ELR (cell line): ENCODE measurements around the gene DIPK1A.
A peak's percentile ranks its signal among the peaks of the same experiment; 100 is the strongest.

Source experiments
- DNase-seq: peaks from one replicate; pipeline ENCODE4 v3.0.0-alpha.2; 2015; ENCODE audit warnings: low read depth

The DIPK1A gene

GRCh38 chr1:92842082-92843045, 118.9 kb downstream of the DIPK1A start:
- DNase-seq = no peak

DNA sequence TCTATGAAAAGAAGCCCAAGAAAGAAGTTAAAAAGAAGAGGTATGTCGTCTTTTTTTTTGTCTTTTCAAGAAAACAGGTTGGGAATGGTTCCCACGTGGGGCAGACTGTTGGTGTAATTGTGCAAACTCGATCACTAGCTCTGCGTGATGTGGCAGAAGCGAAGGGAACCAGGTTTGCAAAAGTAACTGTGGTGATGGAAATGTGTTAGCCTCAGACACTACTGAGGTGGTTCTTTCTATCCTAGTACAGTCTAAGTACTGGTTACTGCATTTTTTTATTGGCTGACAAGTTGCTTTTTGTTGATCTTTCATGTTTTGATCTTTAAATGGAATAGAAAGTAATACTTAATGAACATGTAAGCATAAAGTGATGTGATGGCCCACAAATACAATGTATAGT, 120.7 kb downstream of the DIPK1A start:
- DNase-seq = no peak

- no peak for DNase-seq
Measured at GRCh38 chr1:92839442-92839841, 121.8 kb downstream of the DIPK1A start.

DNA sequence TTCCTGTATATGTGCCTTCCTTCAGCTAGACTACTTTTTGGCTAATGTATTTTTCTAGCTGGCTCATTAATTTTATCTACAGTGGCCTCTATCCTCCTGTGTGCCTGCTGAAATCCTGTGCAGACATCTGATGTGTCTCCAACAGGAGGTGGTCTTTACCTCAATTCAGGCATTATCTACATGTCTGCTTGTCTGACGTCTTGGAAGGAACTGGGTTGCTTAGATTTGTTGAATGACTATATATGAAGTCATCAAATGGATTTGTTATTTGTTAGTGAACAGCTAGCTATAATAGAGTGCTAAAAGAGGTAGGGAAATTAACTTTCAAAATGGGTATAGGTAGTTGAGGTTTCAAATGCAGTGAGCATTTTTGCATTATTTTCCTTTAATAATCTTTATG, 122.7 kb downstream of the DIPK1A start:
- DNase-seq = peak; percentile 53

DNA sequence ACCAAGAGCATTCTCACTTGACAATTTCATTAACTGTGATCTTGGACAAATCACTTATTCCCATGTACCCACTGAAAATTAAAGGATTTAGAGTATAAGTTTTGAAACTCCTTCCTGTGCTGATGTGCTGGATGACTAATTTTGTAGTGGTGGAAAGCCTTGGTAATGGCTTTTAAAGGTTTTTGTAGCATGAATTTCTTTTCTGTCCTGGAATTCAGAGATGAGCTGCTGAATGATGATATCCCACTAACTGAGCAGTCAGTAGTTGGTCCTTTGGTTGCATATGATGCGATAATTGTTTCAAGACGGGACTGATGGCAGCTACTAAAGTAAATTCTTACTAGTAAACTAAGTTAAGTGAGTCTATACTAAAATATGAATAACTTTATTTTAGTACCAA, 124.2 kb downstream of the DIPK1A start:
- DNase-seq = peak; percentile 52

GRCh38 chr1:92834617-92835016, 126.6 kb downstream of the DIPK1A start:
- DNase-seq = no peak

GRCh38 chr1:92833840-92834239, 127.4 kb downstream of the DIPK1A start:
- no peak for DNase-seq

DNA sequence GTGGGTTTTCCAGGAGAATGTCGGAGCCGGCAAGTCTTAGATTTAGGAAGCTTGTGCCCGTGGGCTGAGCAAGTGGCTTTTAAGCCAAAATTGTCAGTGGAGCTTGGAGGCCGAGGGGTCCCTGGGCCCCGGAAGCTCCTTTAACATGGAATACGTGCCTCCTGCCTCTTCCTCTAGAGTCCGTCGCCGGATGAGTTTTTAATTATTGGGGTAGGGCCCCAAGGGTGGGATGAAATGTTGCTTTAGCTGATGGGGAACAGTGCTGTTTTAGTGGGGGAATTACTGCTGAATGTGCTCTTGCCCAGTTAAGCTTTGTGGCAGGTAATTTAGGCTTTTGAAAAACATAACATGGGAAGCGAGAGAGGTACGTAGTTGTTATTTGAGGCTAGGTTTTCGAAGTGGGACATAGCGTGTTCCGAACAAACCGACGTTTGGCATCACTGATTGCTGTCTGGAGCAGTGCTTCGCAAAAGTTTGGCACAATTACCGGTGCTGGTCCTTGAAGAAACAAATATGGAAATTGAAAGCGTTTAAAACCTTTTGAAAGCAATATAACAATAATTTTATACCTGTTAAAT, 128.6 kb downstream of the DIPK1A start:
- DNase-seq = no peak

- peak; percentile 98 for DNase-seq
Measured at GRCh38 chr1:92831762-92832536, 129.3 kb downstream of the DIPK1A start, which contains the start of gene RPL5. RPL5 (plus strand) TSS chr1:92832040; CDS start chr1:92832115, 75 bp downstream.

GRCh38 chr1:92831368-92831761, 129.9 kb downstream of the DIPK1A start:
- no peak for DNase-seq

- DNase-seq = peak; percentile 61
Measured at GRCh38 chr1:92826792-92827191, 134.5 kb downstream of the DIPK1A start.

- DNase-seq = peak; percentile 40
Measured at GRCh38 chr1:92822879-92823278, 138.4 kb downstream of the DIPK1A start.

GRCh38 chr1:92820551-92820950, 140.7 kb downstream of the DIPK1A start:
- peak; percentile 48 for DNase-seq

DNA sequence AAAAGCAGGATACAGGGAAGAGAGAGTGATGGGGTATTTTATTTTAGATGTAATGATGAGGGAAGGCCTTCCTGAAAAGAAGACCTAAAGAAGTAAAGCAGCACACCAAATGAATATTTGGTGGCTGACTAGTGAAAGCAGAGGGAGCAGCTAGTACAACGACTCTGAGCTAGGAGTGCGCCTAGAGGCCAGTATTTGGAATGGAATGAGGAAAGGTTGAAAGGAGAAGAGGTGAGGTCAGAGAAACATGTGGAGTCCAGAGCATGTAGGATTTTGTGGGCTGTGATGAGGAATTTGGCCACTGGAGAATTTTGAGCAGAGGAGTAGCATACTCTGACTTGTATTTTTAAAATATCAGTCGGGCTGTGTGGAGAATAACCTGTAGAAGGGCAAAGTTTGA, 141.2 kb downstream of the DIPK1A start:
- no peak for DNase-seq

GRCh38 chr1:92817986-92818764, 143.1 kb downstream of the DIPK1A start:
- DNase-seq = peak; percentile 63

DNA sequence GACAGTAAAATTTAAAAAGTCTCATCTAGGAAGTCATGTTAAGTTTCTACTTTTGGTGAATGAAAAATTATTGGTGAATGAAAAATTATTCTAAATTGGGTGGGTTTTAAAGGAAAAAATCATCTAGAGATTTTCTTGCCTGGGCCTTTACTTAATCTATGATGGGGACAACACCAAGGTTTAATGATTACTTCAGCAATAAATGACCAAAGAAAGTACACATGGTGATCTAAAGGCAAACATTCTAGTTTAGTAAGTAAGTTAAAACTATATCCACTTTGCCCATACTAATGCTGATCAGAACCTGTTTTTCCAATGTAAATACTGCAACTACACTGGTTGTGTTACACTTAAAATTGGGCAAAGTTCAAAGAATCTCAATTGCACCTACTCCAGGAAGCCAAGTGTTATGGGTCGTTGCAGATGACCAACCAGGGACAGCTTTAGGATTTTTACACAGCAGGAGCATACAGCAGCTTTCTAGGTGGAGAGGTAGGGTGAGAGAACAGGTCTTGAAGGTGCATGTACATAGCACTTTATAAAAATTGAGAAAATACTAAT, 144.0 kb downstream of the DIPK1A start:
- DNase-seq = no peak

DNA sequence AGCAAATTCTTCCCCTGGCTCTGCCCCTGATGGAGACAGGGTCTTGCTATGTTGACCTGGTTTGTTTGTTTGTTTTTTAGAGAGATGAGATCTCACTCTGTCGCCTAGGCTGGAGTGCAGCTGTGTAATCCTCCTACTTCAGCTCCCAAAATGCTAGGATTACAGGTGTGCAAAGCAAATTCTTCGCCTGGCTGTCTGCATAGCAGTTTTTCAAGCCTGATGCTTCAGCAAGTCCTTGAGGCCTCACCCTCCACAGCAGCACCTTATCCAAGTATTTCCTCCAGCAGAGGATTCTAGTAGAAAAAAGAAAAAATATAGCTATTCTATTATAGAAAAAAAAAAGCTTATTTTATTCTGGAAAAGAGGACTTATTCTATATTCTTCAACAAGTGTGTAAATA, 144.5 kb downstream of the DIPK1A start:
- DNase-seq = no peak

DNA sequence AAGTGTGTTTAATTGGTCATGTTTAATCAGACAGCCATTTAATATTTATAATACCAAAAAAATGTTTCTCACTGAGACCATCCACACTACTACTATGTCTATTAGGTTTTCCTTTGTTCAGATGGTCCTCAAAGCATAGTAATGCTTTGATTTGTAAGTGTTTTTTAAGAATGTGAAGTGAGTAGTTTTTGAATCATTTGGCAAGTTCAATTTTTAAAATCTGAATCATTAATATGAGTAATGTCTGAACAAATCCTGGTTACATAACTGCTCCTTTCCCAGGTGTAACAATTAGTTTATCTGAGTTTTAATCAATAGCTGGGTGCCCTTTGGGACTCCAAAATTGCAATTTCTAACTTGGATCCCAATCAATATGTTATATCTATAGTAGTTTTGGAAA, 152.9 kb downstream of the DIPK1A start:
- DNase-seq = peak; percentile 70

GRCh38 chr1:92805216-92805615, 156.0 kb downstream of the DIPK1A start:
- no peak for DNase-seq

- DNase-seq = peak; percentile 98
Measured at GRCh38 chr1:92804721-92805201, 156.5 kb downstream of the DIPK1A start.
